Activated B cell treated with CpG ODN at 0.5 μM for 24 hours (primary cell): Measurements from ENCODE around the gene DCAF8L2. TPM values are rescaled to one million over a fixed set of nuclear protein-coding genes. Genes with fewer than 3 reads are reported as not detected.
"Not testable (repeated sequence)": the region's sequence is repeated elsewhere in the genome, so short reads cannot be mapped to it uniquely, and the experiment has no call there.

ENCODE experiments used
- ATAC-seq: fragments of 200-7000 bp; cut with Tn5 transposase; one replicate; pipeline ENCODE4 v1.10.0; 2021; ENCODE audit warnings: low read depth, mild to moderate bottlenecking, moderate library complexity
- CTCF ChIA-PET: fragments of 350-600 bp; sonication (Branson Sonifier 250); formaldehyde crosslinking; loops from one replicate; lab custom pipeline; 2021; ENCODE audit warnings: antibody characterized with exemption; lab: Charles Lee
- POLR2A ChIA-PET: fragments of 350-600 bp; sonication (Branson Sonifier 250); formaldehyde crosslinking; loops from one replicate; lab custom pipeline; 2021; ENCODE audit warnings: antibody characterized with exemption; lab: Charles Lee
- DNase-seq: peaks from one replicate; pipeline ENCODE4 v3.0.0; 2022
- H3K27ac Mint-ChIP-seq: one replicate; pipeline ENCODE4 v1.8.0; 2020; ENCODE audit warnings: mixed read lengths
- H3K27me3 Mint-ChIP-seq: one replicate; pipeline ENCODE4 v1.8.0; 2021; ENCODE audit warnings: mixed read lengths
- H3K36me3 Mint-ChIP-seq: one replicate; pipeline ENCODE4 v1.8.0; 2021; ENCODE audit warnings: low read depth, mixed read lengths
- H3K4me1 Mint-ChIP-seq: one replicate; pipeline ENCODE4 v1.8.0; 2021; ENCODE audit warnings: mixed read lengths
- H3K4me3 Mint-ChIP-seq: one replicate; pipeline ENCODE4 v1.8.0; 2020; ENCODE audit warnings: mild to moderate bottlenecking, mixed read lengths
- H3K9me3 Mint-ChIP-seq: one replicate; pipeline ENCODE4 v1.8.0; 2020; ENCODE audit warnings: mixed read lengths
- CTCF ChIP-seq: fragments of 200-600 bp; IDR thresholded peaks from one replicate; pipeline ENCODE4 v1.8.0; 2022; ENCODE audit warnings: antibody characterized with exemption, mild to moderate bottlenecking
- intact Hi-C: fragments of 100-400 bp; cut with micrococcal nuclease; formaldehyde crosslinking; loops from one replicate; pipeline ENCODE4 v1.15.1; 2024
- total RNA-seq: library from RNA; stranded (reverse); gene quantifications from 2 replicates; pipeline ENCODE4 v1.2.3, GENCODE V29; 2022

Gene DCAF8L2
- total RNA-seq, 1 donor from 2014 or later = not detected

- ChIA-PET CTCF (no interaction called here), POLR2A (no interaction called here)
- Mint-ChIP-seq H3K4me1 (no peaks in the 10 kb centered on the region), H3K27ac (no peak overlapping the region), H3K27me3 (no peaks in the 10 kb centered on the region), H3K4me3 (no peak overlapping the region), H3K36me3 (no peaks in the 10 kb centered on the region), H3K9me3 (no peaks in the 10 kb centered on the region)
- DNase-seq = no peak
- TF ChIP-seq CTCF = no peak
- ATAC-seq = no peak
- intact Hi-C loops = no loop called here
These were observed 141.8 kb downstream of the DCAF8L2 start for GRCh38 chrX:27731962-27732361.

- no peak for DNase-seq
- H3K36me3 Mint-ChIP-seq = no peaks in the 10 kb centered on the region
- no peak overlapping the region for H3K27ac Mint-ChIP-seq
- H3K4me3 Mint-ChIP-seq = no peak overlapping the region
- CTCF ChIA-PET = no interaction called here
- TF ChIP-seq CTCF = no peak
- intact Hi-C loops = no loop called here
- no peaks in the 10 kb centered on the region for H3K4me1 Mint-ChIP-seq
- no peaks in the 10 kb centered on the region for H3K27me3 Mint-ChIP-seq
- peaks cover 3% of the 10 kb centered on the region for H3K9me3 Mint-ChIP-seq
- ATAC-seq = no peak
- POLR2A ChIA-PET = no interaction called here
These were observed 145.8 kb downstream of the DCAF8L2 start for GRCh38 chrX:27735914-27736313.

- Mint-ChIP-seq H3K9me3 (peaks cover 3% of the 10 kb centered on the region), H3K36me3 (no peaks in the 10 kb centered on the region), H3K4me3 (no peak overlapping the region), H3K4me1 (no peaks in the 10 kb centered on the region), H3K27me3 (no peaks in the 10 kb centered on the region), H3K27ac (no peak overlapping the region)
- no peak for ATAC-seq
- ChIA-PET CTCF (no interaction called here), POLR2A (no interaction called here)
- intact Hi-C loops = no loop called here
- no peak for TF ChIP-seq CTCF
- DNase-seq = no peak
These were observed 150.8 kb downstream of the DCAF8L2 start for GRCh38 chrX:27740933-27741332.

- H3K27me3 Mint-ChIP-seq, ATAC-seq, H3K4me1 Mint-ChIP-seq, H3K36me3 Mint-ChIP-seq, DNase-seq, H3K27ac Mint-ChIP-seq, H3K4me3 Mint-ChIP-seq, intact Hi-C loops, CTCF ChIA-PET, POLR2A ChIA-PET, H3K9me3 Mint-ChIP-seq: not testable (repeated sequence)
These were observed 153.4 kb downstream of the DCAF8L2 start for GRCh38 chrX:27743521-27743920.

- DNase-seq (no peak), ATAC-seq (no peak)
- Mint-ChIP-seq H3K27me3 (no peaks in the 10 kb centered on the region), H3K4me1 (no peaks in the 10 kb centered on the region), H3K9me3 (no peaks in the 10 kb centered on the region), H3K36me3 (no peaks in the 10 kb centered on the region), H3K4me3 (no peak overlapping the region), H3K27ac (no peak overlapping the region)
- intact Hi-C loops = no loop called here
- ChIA-PET POLR2A (no interaction called here), CTCF (no interaction called here)
- no peak for TF ChIP-seq CTCF
These were observed 156.4 kb downstream of the DCAF8L2 start for GRCh38 chrX:27746516-27746915.

- H3K4me1 Mint-ChIP-seq, H3K27me3 Mint-ChIP-seq, H3K36me3 Mint-ChIP-seq, H3K9me3 Mint-ChIP-seq, H3K27ac Mint-ChIP-seq, CTCF ChIA-PET, ATAC-seq, POLR2A ChIA-PET, H3K4me3 Mint-ChIP-seq, DNase-seq, intact Hi-C loops: not testable (repeated sequence)
These were observed 160.2 kb downstream of the DCAF8L2 start for GRCh38 chrX:27750298-27750697.
